Measurements from ENCODE around the gene ZNF526.

GRCh38 chr19:42197375-42197817 is 22.7 kb upstream of the ZNF526 start:
- TF ChIP-seq POLR2AphosphoS5 (IDR thresholded peaks at IDR 0.05; ENCODE audit: low read depth) (peak; percentile 91), CTCF (IDR thresholded peaks at IDR 0.05; ENCODE audit: insufficient read depth, low read length) (no peak), SPI1 (IDR thresholded peaks at IDR 0.05; ENCODE audit: borderline replicate concordance, low read depth) (peak; percentile 77), GABPA (IDR thresholded peaks at IDR 0.05; ENCODE audit: low read depth) (no peak)
